ENCODE data around the gene BTG3.

DNA sequence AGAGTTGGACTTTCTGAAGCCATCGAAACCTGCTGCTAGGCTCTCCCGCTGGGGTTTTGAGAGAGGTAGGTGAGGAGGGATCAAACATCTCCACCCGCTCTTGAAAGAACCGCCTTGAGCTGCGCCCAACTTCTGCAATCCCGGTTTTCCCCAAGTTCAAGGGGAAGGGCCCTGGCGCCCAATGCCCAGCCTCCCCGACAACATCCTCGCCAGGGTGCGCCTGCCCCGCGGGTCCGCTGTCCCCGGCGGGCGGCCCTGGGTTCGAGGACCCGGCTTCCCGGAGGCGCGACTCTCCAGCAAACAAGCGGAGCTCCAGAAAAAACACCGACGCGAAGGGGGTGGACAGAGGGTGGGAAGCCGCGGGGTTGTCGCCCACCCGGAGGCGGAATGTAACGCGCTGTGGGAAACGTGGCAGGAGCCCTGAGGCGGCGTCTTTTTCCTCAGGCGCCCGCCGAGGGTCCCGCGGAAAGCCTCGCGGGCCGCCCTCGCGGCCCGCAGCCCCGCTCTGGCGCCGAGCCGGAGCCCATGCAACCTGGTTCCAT lies 607 bp downstream of the BTG3 start:
- TF ChIP-seq RAD21 (IDR thresholded peaks at IDR 0.05; ENCODE audit: insufficient read depth, low read depth, low read length) (no peak), CHD2 (IDR thresholded peaks at IDR 0.05; ENCODE audit: borderline replicate concordance, low read depth, low read length) (no peak), POLR2A (IDR thresholded peaks at IDR 0.05; ENCODE audit: low read depth, low read length) (no peak), SMC3 (IDR thresholded peaks at IDR 0.05; ENCODE audit: borderline replicate concordance, low read length) (no peak), BCLAF1 (IDR thresholded peaks at IDR 0.05) (no peak), RFX5 (IDR thresholded peaks at IDR 0.05; ENCODE audit: low read depth, low read length) (no peak), SUPT20H (IDR thresholded peaks at IDR 0.05; ENCODE audit: borderline replicate concordance, control insufficient read depth, low read depth, low read length) (no peak), NFYB (IDR thresholded peaks at IDR 0.05; ENCODE audit: insufficient read depth, low read depth, low read length) (no peak), CBX3 (IDR thresholded peaks at IDR 0.05; ENCODE audit: borderline replicate concordance, low read depth) (no peak), MAX (IDR thresholded peaks at IDR 0.05; ENCODE audit: low read depth, low read length) (no peak), ASH2L (IDR thresholded peaks at IDR 0.05; ENCODE audit: borderline replicate concordance, low read depth) (no peak), SMAD1 (IDR thresholded peaks at IDR 0.05; ENCODE audit: low read depth, partially characterized antibody) (no peak)
- TF ChIP-seq, protein P1, sequence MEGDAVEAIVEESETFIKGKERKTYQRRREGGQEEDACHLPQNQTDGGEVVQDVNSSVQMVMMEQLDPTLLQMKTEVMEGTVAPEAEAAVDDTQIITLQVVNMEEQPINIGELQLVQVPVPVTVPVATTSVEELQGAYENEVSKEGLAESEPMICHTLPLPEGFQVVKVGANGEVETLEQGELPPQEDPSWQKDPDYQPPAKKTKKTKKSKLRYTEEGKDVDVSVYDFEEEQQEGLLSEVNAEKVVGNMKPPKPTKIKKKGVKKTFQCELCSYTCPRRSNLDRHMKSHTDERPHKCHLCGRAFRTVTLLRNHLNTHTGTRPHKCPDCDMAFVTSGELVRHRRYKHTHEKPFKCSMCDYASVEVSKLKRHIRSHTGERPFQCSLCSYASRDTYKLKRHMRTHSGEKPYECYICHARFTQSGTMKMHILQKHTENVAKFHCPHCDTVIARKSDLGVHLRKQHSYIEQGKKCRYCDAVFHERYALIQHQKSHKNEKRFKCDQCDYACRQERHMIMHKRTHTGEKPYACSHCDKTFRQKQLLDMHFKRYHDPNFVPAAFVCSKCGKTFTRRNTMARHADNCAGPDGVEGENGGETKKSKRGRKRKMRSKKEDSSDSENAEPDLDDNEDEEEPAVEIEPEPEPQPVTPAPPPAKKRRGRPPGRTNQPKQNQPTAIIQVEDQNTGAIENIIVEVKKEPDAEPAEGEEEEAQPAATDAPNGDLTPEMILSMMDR (IDR thresholded peaks at IDR 0.05 in 2 of 3, conservative IDR thresholded peaks at IDR 0.05 in 1 of 3; ENCODE audit: control insufficient read depth in 2 of 3, extremely low read depth in 1 of 3, insufficient read depth in 1 of 3, low read depth in 3 of 3, low read length in 3 of 3) = no peak

All from GM12878 (cell line).